Cardiac fibroblast (primary cell): Measurements from ENCODE around the gene DTWD2.

Experiments used
- DNase-seq, 2 donors: peaks; one replicate each; pipeline versions ENCODE4 v3.0.0 to v3.0.0-alpha.2; 2010; ENCODE audit warnings: low read depth in 2 of 2
- H3K4me3 ChIP-seq, 2 donors: replicated peaks in 1 of 2; 1 replicate in 1 of 2; 2 replicates in 1 of 2; pipeline ENCODE4 v1.5.1; 2011; ENCODE audit warnings: low read depth in 2 of 2, low read length in 2 of 2, mild to moderate bottlenecking in 2 of 2, moderate library complexity in 1 of 2
- TF ChIP-seq, protein P1 (sequence below): IDR thresholded peaks from one replicate; pipeline ENCODE4 v1.5.1; 2011; ENCODE audit warnings: low read depth, mild to moderate bottlenecking, low read length, inconsistent platforms

Gene DTWD2

DNA sequence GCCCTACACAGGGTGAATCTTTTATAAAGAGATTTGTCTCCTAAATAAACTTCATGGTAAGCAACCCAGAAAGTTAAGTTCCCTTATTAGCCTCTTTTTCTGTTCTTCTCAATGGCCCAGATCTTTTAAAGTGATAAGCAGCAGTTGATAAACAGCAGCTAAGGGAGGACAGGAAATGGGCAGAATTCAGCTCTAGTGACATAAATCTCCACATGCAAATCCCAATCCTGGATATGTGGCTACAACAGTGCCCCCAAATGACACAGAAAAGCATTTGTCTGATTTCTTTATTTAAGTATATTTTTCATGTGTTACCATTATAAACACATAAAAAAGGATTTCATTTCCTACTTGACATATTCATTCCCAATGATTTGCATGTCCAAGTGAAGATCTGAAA lies 199.0 kb downstream of the DTWD2 start:
- no peak for DNase-seq
- H3K4me3 ChIP-seq = no peak overlapping the region
- TF ChIP-seq, protein P1, sequence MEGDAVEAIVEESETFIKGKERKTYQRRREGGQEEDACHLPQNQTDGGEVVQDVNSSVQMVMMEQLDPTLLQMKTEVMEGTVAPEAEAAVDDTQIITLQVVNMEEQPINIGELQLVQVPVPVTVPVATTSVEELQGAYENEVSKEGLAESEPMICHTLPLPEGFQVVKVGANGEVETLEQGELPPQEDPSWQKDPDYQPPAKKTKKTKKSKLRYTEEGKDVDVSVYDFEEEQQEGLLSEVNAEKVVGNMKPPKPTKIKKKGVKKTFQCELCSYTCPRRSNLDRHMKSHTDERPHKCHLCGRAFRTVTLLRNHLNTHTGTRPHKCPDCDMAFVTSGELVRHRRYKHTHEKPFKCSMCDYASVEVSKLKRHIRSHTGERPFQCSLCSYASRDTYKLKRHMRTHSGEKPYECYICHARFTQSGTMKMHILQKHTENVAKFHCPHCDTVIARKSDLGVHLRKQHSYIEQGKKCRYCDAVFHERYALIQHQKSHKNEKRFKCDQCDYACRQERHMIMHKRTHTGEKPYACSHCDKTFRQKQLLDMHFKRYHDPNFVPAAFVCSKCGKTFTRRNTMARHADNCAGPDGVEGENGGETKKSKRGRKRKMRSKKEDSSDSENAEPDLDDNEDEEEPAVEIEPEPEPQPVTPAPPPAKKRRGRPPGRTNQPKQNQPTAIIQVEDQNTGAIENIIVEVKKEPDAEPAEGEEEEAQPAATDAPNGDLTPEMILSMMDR = no peak

DNA sequence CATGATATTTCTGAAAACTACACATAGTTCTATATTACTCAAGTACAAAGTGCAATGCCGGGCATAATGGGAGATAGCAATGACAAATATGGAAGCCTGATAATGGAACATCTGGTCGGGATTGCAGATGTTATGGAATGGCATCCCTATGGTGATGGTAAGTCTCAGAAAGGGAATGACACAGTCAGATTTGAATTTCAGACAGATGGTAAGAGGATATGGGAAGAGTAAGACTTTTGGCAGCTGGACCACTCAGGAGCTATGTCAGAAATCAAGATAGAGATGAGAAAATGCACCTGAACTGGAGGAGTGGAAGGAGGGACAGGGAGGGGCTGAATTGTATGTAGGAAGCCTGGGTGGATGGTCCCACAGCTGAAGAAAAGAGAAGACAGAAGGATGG lies 200.0 kb downstream of the DTWD2 start:
- no peak for DNase-seq
- TF ChIP-seq, protein P1 = no peak
- no peak overlapping the region for H3K4me3 ChIP-seq
